Glutamatergic neuron (in vitro differentiated cells): ENCODE data around the gene TUBG1. TPM values are rescaled to one million over a fixed set of nuclear protein-coding genes. Genes with fewer than 3 reads are reported as not detected.

ENCODE experiments used
- DNase-seq: peaks from one replicate; pipeline ENCODE4 v3.0.0; 2022
- H3K27ac Mint-ChIP-seq: one replicate; pipeline ENCODE4 v1.8.0; 2020; ENCODE audit warnings: mild to moderate bottlenecking, mixed read lengths, inconsistent platforms; ENCODE audit not compliant: unreplicated experiment
- H3K27me3 Mint-ChIP-seq: one replicate; pipeline ENCODE4 v1.8.0; 2020; ENCODE audit warnings: mild to moderate bottlenecking, moderate library complexity, mixed read lengths, inconsistent platforms; ENCODE audit not compliant: unreplicated experiment
- H3K36me3 Mint-ChIP-seq: one replicate; pipeline ENCODE4 v1.8.0; 2020; ENCODE audit warnings: mild to moderate bottlenecking, mixed read lengths, inconsistent platforms; ENCODE audit not compliant: unreplicated experiment
- H3K4me1 Mint-ChIP-seq: one replicate; pipeline ENCODE4 v1.8.0; 2020; ENCODE audit warnings: mild to moderate bottlenecking, low read depth, mixed read lengths, inconsistent platforms; ENCODE audit not compliant: unreplicated experiment
- H3K4me3 Mint-ChIP-seq: one replicate; pipeline ENCODE4 v1.8.0; 2020; ENCODE audit warnings: mild to moderate bottlenecking, mixed read lengths, inconsistent platforms; ENCODE audit not compliant: unreplicated experiment
- H3K9me3 Mint-ChIP-seq: one replicate; pipeline ENCODE4 v1.8.0; 2020; ENCODE audit warnings: mild to moderate bottlenecking, moderate library complexity, mixed read lengths, inconsistent platforms; ENCODE audit not compliant: unreplicated experiment
- CTCF ChIP-seq: fragments of 200-600 bp; sonication (generic); IDR thresholded peaks from one replicate; pipeline ENCODE4 v1.5.0; 2021; ENCODE audit not compliant: partially characterized antibody, unreplicated experiment
- total RNA-seq: library from RNA; stranded (reverse); fragmentation: NEBNext Ultra II Directional; extraction: Animal tissue kit (Norgen Biotek cat#: 25700); gene quantifications from one replicate; pipeline ENCODE4 v1.2.1, GENCODE V29; 2021; ENCODE audit not compliant: unreplicated experiment

The TUBG1 gene
- total RNA-seq, 1 donor from 2014 or later, result 74.2 TPM

GRCh38 chr17:42563143-42563509, 46.4 kb upstream of the TUBG1 start:
- peak overlapping the region; percentile 8 for H3K27ac Mint-ChIP-seq
- DNase-seq, result no peak
- H3K4me3 Mint-ChIP-seq, result peak overlapping the region; percentile 95
- H3K9me3 Mint-ChIP-seq, result peaks cover 6% of the 10 kb centered on the region
- TF ChIP-seq CTCF, result no peak
- H3K4me1 Mint-ChIP-seq, result peaks cover 13% of the 10 kb centered on the region
- H3K27me3 Mint-ChIP-seq, result peaks cover 12% of the 10 kb centered on the region
- H3K36me3 Mint-ChIP-seq, result no peaks in the 10 kb centered on the region

GRCh38 chr17:42563543-42563942, 45.9 kb upstream of the TUBG1 start:
- no peak for TF ChIP-seq CTCF
- no peaks in the 10 kb centered on the region for H3K36me3 Mint-ChIP-seq
- H3K27ac Mint-ChIP-seq, result no peak overlapping the region
- H3K4me1 Mint-ChIP-seq, result peaks cover 13% of the 10 kb centered on the region
- no peak for DNase-seq
- peaks cover 6% of the 10 kb centered on the region for H3K9me3 Mint-ChIP-seq
- H3K27me3 Mint-ChIP-seq, result peaks cover 12% of the 10 kb centered on the region
- peak overlapping the region; percentile 68 for H3K4me3 Mint-ChIP-seq

- peaks cover 12% of the 10 kb centered on the region for H3K27me3 Mint-ChIP-seq
- no peak for DNase-seq
- no peaks in the 10 kb centered on the region for H3K36me3 Mint-ChIP-seq
- H3K4me3 Mint-ChIP-seq, result peak overlapping the region; percentile 68
- TF ChIP-seq CTCF, result no peak
- peaks cover 10% of the 10 kb centered on the region for H3K9me3 Mint-ChIP-seq
- no peak overlapping the region for H3K27ac Mint-ChIP-seq
- H3K4me1 Mint-ChIP-seq, result peaks cover 13% of the 10 kb centered on the region
These were observed 45.5 kb upstream of the TUBG1 start for GRCh38 chr17:42563950-42564349.

GRCh38 chr17:42564815-42565522, 44.5 kb upstream of the TUBG1 start:
- TF ChIP-seq CTCF, result no peak
- peaks cover 10% of the 10 kb centered on the region for H3K4me1 Mint-ChIP-seq
- H3K36me3 Mint-ChIP-seq, result no peaks in the 10 kb centered on the region
- no peak for DNase-seq
- H3K27ac Mint-ChIP-seq, result no peak overlapping the region
- H3K4me3 Mint-ChIP-seq, result no peak overlapping the region
- peaks cover 12% of the 10 kb centered on the region for H3K27me3 Mint-ChIP-seq
- H3K9me3 Mint-ChIP-seq, result peaks cover 8% of the 10 kb centered on the region

GRCh38 chr17:42565523-42566214, 43.8 kb upstream of the TUBG1 start:
- DNase-seq, result no peak
- peaks cover 8% of the 10 kb centered on the region for H3K9me3 Mint-ChIP-seq
- H3K36me3 Mint-ChIP-seq, result no peaks in the 10 kb centered on the region
- TF ChIP-seq CTCF, result no peak
- H3K27me3 Mint-ChIP-seq, result peaks cover 10% of the 10 kb centered on the region
- no peak overlapping the region for H3K27ac Mint-ChIP-seq
- peaks cover 10% of the 10 kb centered on the region for H3K4me1 Mint-ChIP-seq
- H3K4me3 Mint-ChIP-seq, result no peak overlapping the region
